Endothelial cell of umbilical vein (primary cell): ENCODE data around the gene BCL6B. TPM values are rescaled to one million over a fixed set of nuclear protein-coding genes. Genes with fewer than 3 reads are reported as not detected.

Source experiments
- BruUV-seq: library from RNA; stranded (reverse); fragments of 400-500 nt; replicated peaks from 2 replicates; lab custom pipeline; 2021; lab: Mats Ljungman, UMichigan
- CTCF ChIA-PET: fragments of 300-600, 350-600 bp; sonication (Branson Sonifier 250); formaldehyde crosslinking; loops from one replicate; lab custom pipeline; 2021; ENCODE audit warnings: antibody characterized with exemption, inconsistent platforms; lab: Charles Lee
- POLR2A ChIA-PET: fragments of 300-600, 350-600 bp; sonication (Branson Sonifier 250); formaldehyde crosslinking; loops from one replicate; lab custom pipeline; 2021; ENCODE audit warnings: antibody characterized with exemption, inconsistent platforms; lab: Charles Lee
- DNase-seq: peaks from one replicate; pipeline ENCODE4 v3.0.0-alpha.2; 2011; ENCODE audit warnings: low read depth, low spot score
- FAIRE-seq: peaks from 2 replicates; lab custom pipeline; 2011; peaks lifted over from hg19 to GRCh38; lab: Jason Lieb, UNC
- H2AFZ ChIP-seq: 2 replicates; pipeline ENCODE4 v1.6.0; 2012; ENCODE audit warnings: low read depth, low read length, control low read depth, inconsistent platforms
- H3K27ac ChIP-seq: 2 replicates; pipeline ENCODE4 v1.5.1; 2011; ENCODE audit warnings: low read depth, mild to moderate bottlenecking, control low read depth, low read length, moderate library complexity; ENCODE audit not compliant: insufficient read depth
- H3K27me3 ChIP-seq, 2 experiments: 2 replicates each; pipeline versions ENCODE4 v1.6.0 to v1.6.1; 2011; ENCODE audit warnings: low read length in 2 of 2, mixed read lengths in 1 of 2; ENCODE audit not compliant: control insufficient read depth in 2 of 2, insufficient read depth in 2 of 2
- H3K36me3 ChIP-seq, 2 experiments: 2 replicates in 1 of 2; 3 replicates in 1 of 2; pipeline ENCODE4 v1.5.1; 2011; ENCODE audit warnings: low read length in 2 of 2, mild to moderate bottlenecking in 1 of 2, moderate library complexity in 1 of 2; ENCODE audit not compliant: control insufficient read depth in 2 of 2, insufficient read depth in 2 of 2; ENCODE audit errors: extremely low read depth in 1 of 2
- H3K4me1 ChIP-seq: 3 replicates; pipeline ENCODE4 v1.5.1; 2011; ENCODE audit warnings: mild to moderate bottlenecking, low read length; ENCODE audit not compliant: control insufficient read depth, insufficient read depth; ENCODE audit errors: extremely low read depth
- H3K4me2 ChIP-seq: 2 replicates; pipeline ENCODE4 v1.6.1; 2011; ENCODE audit warnings: low read length, control low read depth, mixed read lengths; ENCODE audit not compliant: insufficient read depth
- H3K4me3 ChIP-seq, 3 experiments: fragments of 200-600 bp in 1 of 3; sonication (generic), shearing (Covaris generic) in 1 of 3; replicated peaks in 1 of 3; 2 replicates each; pipeline ENCODE4 v1.5.1; 2011 to 2016; ENCODE audit warnings: control low read depth in 3 of 3, low read length in 3 of 3, mild to moderate bottlenecking in 2 of 3, inconsistent platforms in 1 of 3, low read depth in 1 of 3, moderate library complexity in 1 of 3; ENCODE audit not compliant: insufficient read depth in 1 of 3
- H3K79me2 ChIP-seq: 2 replicates; pipeline ENCODE4 v1.6.0; 2012; ENCODE audit warnings: low read length, inconsistent platforms; ENCODE audit not compliant: control insufficient read depth, insufficient read depth
- H3K9ac ChIP-seq: replicated peaks from 2 replicates; pipeline ENCODE3; 2011; ENCODE audit warnings: low read length, control low read depth; ENCODE audit not compliant: insufficient read depth; ENCODE audit errors: extremely low read depth
- H3K9me1 ChIP-seq: replicated peaks from 3 replicates; pipeline ENCODE4 v1.6.0; 2011; ENCODE audit warnings: mild to moderate bottlenecking, low read length; ENCODE audit not compliant: control insufficient read depth, insufficient read depth; ENCODE audit errors: extremely low read depth
- H3K9me3 ChIP-seq: replicated peaks from 2 replicates; pipeline ENCODE4 v1.5.1; 2012; ENCODE audit warnings: low read length, inconsistent platforms; ENCODE audit not compliant: control insufficient read depth, insufficient read depth
- H4K20me1 ChIP-seq: replicated peaks from 2 replicates; pipeline ENCODE3; 2011; ENCODE audit warnings: mild to moderate bottlenecking, low read length; ENCODE audit not compliant: control insufficient read depth, insufficient read depth; ENCODE audit errors: extremely low read depth
- CTCF ChIP-seq, 2 donors: IDR thresholded peaks; 1 replicate in 1 of 2; 2 replicates in 1 of 2; pipeline ENCODE4 v1.5.1; 2011; ENCODE audit warnings: low read length in 2 of 2, mild to moderate bottlenecking in 2 of 2, moderate library complexity in 2 of 2, control low read depth in 1 of 2, inconsistent platforms in 1 of 2, low read depth in 1 of 2; ENCODE audit not compliant: insufficient read depth in 1 of 2; ENCODE audit errors: extremely low read depth in 1 of 2
- EZH2 ChIP-seq: IDR thresholded peaks from 2 replicates; pipeline ENCODE4 v1.6.1; 2012; ENCODE audit warnings: borderline replicate concordance, low read depth, mild to moderate bottlenecking, moderate library complexity, low read length, inconsistent platforms; ENCODE audit not compliant: severe bottlenecking
- FOS ChIP-seq: IDR thresholded peaks from 2 replicates; pipeline ENCODE4 v1.6.1; 2011; ENCODE audit warnings: mild to moderate bottlenecking, low read length, moderate library complexity, borderline replicate concordance; ENCODE audit not compliant: insufficient read depth
- GATA2 ChIP-seq: IDR thresholded peaks from 2 replicates; pipeline ENCODE4 v1.7.0; 2011; ENCODE audit warnings: low read depth, mild to moderate bottlenecking, moderate library complexity, mixed read lengths, low read length; ENCODE audit not compliant: insufficient read length, insufficient read depth
- JUN ChIP-seq: IDR thresholded peaks from 2 replicates; pipeline ENCODE4 v1.6.1; 2011; ENCODE audit warnings: borderline replicate concordance, low read depth; ENCODE audit not compliant: insufficient read length, insufficient read depth
- MAX ChIP-seq: IDR thresholded peaks from 2 replicates; pipeline ENCODE4 v1.6.1; 2011; ENCODE audit not compliant: insufficient read depth, insufficient read length
- MYC ChIP-seq: IDR thresholded peaks from one replicate; pipeline ENCODE4 v1.6.1; 2011; ENCODE audit warnings: mild to moderate bottlenecking, low read depth, low read length
- POLR2A ChIP-seq: IDR thresholded peaks from 2 replicates; pipeline ENCODE4 v1.6.1; 2012; ENCODE audit warnings: low read depth, mild to moderate bottlenecking, control low read depth, low read length
- POLR2AphosphoS5 ChIP-seq: IDR thresholded peaks from 2 replicates; pipeline ENCODE4 v1.6.1; 2012; ENCODE audit warnings: low read depth, mild to moderate bottlenecking, control low read depth, low read length, moderate library complexity; ENCODE audit not compliant: insufficient read depth
- dilution Hi-C: fragments of 300-500 bp; cut with MboI; formaldehyde crosslinking; loops from one replicate; pipeline ENCODE4 v1.15.0; 2019; ENCODE audit warnings: low sequenced_read_pairs; ENCODE audit not compliant: extremely low pct_ligation_motif_present
- intact Hi-C: fragments of 100-400 bp; cut with micrococcal nuclease; formaldehyde crosslinking; loops from one replicate; pipeline ENCODE4 v1.10.0; 2022
- polyA plus RNA-seq, 4 experiments: library from polyadenylated mRNA; depleted of rRNA in 3 of 4; stranded (reverse) in 3 of 4; unstranded in 1 of 4; fragments of >200 nt; gene quantifications; 2 replicates each; pipeline versions ENCODE4 v1.2.1 to v1.2.3, GENCODE V29; 2011 to 2012; ENCODE audit warnings: missing spikeins in 1 of 4
- total RNA-seq: library from RNA; stranded (reverse); gene quantifications from 2 replicates; pipeline ENCODE4 v1.2.3, GENCODE V29; 2021

BCL6B gene
- total and polyA plus RNA-seq, 2 donors (not counting 3 experiments of a cell fraction or from before 2014, with no cell fraction given), result 93.5 to 160 TPM

DNA sequence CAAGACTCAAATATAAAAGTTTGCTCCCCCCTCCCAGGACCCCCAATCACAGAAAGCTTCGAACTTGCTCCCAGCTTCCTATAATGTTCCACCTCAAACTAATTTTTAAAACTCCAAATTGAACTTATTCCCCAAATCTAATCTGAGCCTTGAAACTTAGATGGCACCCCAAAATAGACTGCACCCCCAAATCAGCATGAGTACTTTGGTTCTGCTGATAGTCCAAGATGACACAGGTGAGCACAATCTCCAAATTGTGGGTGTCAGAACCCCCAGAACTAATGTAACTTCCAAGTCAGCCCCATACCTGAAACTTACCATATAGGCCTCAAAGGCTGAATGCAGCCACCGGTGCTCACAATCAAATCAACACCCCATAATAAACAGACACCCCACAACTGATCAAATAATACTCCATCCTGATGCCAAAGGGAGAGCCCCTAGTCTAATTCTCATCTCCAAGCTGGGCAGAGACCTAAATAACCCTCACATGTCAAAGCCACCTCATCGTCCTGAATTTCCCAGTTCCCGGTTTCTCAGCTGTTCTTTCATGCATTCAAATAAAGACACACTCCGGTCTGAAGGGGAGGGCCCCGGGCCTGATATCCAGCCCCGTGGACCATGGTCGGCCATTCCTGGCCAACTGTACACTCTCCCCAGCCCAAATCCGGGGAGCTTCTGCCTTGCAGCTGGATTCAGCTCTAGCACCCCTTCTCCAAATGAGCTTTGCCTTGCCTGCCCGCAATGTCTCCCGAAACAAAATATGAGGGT lies 1.8 kb upstream of the BCL6B start:
- Histone ChIP-seq H3K79me2 (peaks cover 33% of the 10 kb centered on the region), H4K20me1 (no peaks in the 10 kb centered on the region), H3K4me2 (peak overlapping the region; percentile 74), H2AFZ (no peak overlapping the region), H3K27ac (peak overlapping the region; percentile 96), H3K4me3 (peak overlapping the region in 2 of 3 experiments; percentile 37 to 59), H3K9me1 (no peaks in the 10 kb centered on the region), H3K27me3 (no peaks in the 10 kb centered on the region), H3K4me1 (peaks cover 49% of the 10 kb centered on the region), H3K9ac (peak overlapping the region; percentile 100), H3K36me3 (peaks cover 12 to 17% of the 10 kb centered on the region in 2 experiments), H3K9me3 (no peaks in the 10 kb centered on the region)
- FAIRE-seq (peak; percentile 88), DNase-seq (peak; percentile 60)
- ChIA-PET POLR2A (interaction anchor here (1.1 to 3.4 kb wide), 4 partner anchors 8 to 105 kb away, joined by 3 to 23 read pairs (median 6); partner anchors contain the start of genes RNASEK and SLC16A13), CTCF (interaction anchor here (0.7 to 5.2 kb wide), 23 partner anchors 9 to 355 kb away, joined by 3 to 91 read pairs (median 6); partner anchors contain the start of genes RNASEK and SLC16A13)
- dilution Hi-C loops (no loop called here), intact Hi-C loops (loop anchor here (1.0 to 10.0 kb wide), 2 partner anchors 178 to 834 kb away; partner anchors contain the start of genes CYB5D1, NAA38 and TMEM88)
- no peak for TF ChIP-seq POLR2A
- TF ChIP-seq FOS, result no peak
- no peak for TF ChIP-seq JUN
- TF ChIP-seq MAX, result no peak
- TF ChIP-seq POLR2AphosphoS5, result no peak
- TF ChIP-seq GATA2, result no peak
- no peak for TF ChIP-seq EZH2
- no peak for TF ChIP-seq MYC
- no peak for TF ChIP-seq CTCF (IDR thresholded peaks at IDR 0.05; ENCODE audit: extremely low read depth in 1 of 2, insufficient read depth in 1 of 2, low read depth in 1 of 2, low read length in 2 of 2)
- TSS peak; percentile 13 for BruUV-seq
